ENCODE measurements around the gene CREBBP.

The CREBBP gene

DNA sequence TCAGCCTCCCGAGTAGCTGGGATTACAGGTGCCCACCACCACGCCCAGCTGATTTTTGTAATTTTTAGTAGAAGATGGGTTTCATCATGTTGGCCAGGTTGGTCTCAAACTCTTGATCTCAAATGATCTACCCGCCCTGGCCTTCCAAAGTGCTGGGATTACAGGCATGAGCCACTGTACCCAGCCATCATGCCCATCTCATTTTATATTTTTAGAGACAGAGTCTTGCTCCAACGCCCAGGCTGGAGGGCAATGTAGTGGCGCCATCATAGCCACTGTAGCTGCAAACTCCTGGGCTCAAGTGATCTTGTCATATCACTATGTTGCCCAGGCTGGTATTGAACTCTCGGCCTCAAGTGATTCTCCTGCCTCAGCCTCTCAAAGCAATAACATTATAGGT is 120.0 kb downstream of the CREBBP start:
- DNase-seq, result no peak

GRCh38 chr16:3759736-3760135 is 120.8 kb downstream of the CREBBP start:
- DNase-seq, result no peak

DNA sequence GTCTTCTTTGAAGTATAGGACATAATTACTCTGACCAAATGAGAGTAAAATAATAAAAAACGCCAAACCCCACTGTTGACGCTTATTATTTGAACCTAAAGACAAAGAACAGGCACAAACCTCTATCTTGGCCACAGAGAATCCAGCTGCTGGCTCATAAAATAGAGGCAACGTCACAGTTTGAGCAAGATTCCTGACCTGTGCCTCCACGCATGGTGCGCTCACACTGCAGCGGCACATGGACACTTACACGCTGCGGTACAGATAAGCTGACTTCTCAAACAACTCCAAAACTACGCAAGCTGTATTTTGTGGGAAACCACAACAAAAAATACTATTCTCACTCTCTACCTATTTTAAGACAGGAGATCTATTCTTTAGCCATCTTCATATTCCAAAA is 124.4 kb downstream of the CREBBP start:
- no peak for DNase-seq

- no peak for DNase-seq
These were observed 125.3 kb downstream of the CREBBP start for GRCh38 chr16:3755249-3755648.

- DNase-seq, result no peak
These were observed 125.7 kb downstream of the CREBBP start for GRCh38 chr16:3754772-3755171.

GRCh38 chr16:3754081-3754703 is 126.3 kb downstream of the CREBBP start:
- DNase-seq, result peak; percentile 17

GRCh38 chr16:3752984-3753383 is 127.5 kb downstream of the CREBBP start:
- DNase-seq, result no peak

DNA sequence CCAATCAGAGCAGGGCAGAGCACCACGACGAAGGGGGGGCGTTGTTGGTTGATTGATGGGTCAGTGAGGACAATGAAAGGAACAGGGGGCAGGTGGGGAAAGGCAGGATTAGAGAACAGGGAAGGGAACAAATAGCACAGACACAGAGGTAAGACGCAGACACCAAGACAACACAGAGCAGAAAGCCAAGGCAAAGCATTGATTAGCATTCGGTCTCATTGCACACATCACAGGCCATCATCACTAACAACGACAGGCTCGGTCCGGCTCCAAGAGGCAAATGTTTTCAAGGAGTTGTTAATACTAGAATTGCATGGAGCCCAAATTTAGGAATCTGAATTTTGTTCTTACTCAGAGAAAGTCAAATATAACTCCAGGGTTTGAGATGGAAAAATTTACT is 128.6 kb downstream of the CREBBP start:
- DNase-seq, result no peak

DNA sequence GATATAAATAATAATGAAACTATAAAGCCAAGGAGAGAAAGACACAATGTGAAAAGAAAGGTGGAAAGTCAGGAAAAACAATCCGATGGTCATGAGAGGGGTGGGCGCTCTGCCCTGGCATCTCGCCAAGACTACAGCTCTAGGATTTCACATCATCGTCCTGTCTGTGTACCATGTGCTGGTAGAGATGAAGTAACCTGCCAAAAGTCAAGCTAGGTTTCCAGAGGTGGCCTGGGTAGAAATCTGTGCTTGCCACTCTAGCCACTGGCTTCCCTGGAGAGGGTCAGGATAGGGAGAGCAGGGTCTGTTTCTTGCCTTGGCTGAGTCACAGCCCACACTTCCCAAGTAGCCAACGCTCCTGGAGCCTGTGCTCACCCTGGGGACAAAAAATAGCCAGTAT is 132.2 kb downstream of the CREBBP start:
- DNase-seq, result no peak

GRCh38 chr16:3745751-3746355 is 134.7 kb downstream of the CREBBP start:
- DNase-seq, result no peak

- DNase-seq, result no peak
These were observed 136.5 kb downstream of the CREBBP start for GRCh38 chr16:3744018-3744417.

DNA sequence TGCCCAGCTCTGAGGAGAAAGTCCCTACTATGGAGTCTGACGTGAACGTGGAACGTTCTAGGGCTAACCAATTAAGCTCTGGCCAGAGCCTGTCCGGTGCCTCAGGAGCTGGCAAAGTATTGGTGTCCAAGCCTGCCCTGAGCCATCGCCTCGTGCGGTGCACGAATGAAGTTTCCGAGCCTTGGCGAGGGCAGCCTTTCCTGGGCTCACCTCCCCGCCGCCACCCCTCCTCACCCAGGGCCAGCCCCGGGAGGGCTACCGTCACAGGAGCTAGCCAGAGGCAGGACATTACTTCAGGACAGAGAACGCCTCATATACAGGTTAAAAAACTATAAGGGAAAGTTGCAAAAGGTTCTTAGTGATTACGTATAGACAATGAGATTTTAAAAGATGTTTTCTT is 139.6 kb downstream of the CREBBP start:
- no peak for DNase-seq

DNA sequence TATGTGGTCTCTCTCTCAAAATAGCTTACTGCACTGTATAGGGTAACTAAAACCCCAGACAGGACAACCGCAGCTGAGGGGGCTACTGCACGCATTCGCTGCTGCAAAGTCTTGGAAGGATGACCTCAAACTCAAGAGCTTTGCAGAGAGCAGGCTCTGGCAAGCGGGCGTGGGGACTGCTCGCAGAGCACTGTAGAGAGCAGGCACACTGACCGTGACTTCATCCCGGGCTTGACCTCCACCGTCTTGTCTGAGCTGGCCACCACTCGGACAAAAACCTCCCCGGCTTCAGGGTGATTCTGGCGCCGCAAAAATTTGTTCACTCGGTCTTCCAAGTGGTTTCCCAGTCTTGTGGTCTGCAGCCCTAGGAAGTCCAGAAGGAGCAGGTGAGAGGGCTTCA is 140.3 kb downstream of the CREBBP start:
- DNase-seq, result no peak

DNA sequence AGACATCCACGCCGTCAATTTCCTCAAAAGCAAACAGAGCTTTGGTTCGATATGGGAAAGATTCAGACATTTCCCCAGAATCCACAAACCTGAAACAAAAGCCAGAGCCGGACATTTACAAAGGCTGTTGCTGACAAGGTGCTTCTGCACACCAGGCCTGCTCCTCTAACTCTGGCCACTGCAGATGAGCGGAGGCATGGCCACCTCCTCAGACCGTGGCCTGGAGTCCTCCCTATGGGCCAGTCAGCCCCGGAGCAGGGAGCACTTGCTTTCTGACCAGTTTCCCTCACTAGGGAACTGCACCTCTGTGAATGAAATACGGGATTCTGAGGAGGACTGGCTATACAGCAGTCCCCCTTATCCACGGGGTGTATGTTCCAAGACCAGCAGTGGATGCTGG is 140.9 kb downstream of the CREBBP start:
- no peak for DNase-seq

DNA sequence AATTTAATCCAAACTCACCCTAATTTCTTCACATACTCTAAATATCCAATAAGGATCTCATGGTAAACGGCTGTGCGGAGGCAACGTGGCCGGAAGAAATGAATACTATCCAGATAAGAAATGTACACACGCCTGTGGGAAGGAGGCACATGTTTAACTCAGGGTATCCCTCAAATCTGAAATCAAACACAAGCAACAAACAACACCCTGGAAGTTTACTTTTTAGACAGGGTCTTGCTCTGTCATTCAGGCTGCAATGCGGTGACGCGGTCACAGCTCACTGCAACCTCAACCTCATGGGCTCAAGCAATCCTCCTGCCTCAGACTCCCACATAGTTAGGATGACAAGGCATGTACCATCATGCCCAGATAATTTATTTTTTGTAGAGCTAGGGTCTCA is 142.0 kb downstream of the CREBBP start:
- no peak for DNase-seq

DNA sequence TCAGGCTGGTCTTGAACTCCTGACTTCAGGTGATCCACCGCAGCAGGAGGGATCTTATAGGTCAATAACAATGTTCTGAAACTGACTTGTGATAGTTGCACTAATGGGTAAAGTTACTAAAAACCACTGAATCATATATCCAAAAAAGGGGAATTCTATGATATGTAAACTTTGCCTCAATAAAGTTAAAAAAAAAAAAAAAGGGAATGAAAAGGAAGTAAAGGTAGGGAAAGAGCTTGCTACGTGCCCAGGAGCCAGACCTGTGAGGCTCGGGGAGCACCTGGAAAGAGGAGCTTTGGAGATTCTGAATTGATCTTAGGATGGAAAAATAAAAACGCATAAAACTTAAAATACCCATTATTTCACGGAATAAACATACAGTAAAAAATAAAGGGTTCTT is 142.4 kb downstream of the CREBBP start:
- DNase-seq, result no peak

DNA sequence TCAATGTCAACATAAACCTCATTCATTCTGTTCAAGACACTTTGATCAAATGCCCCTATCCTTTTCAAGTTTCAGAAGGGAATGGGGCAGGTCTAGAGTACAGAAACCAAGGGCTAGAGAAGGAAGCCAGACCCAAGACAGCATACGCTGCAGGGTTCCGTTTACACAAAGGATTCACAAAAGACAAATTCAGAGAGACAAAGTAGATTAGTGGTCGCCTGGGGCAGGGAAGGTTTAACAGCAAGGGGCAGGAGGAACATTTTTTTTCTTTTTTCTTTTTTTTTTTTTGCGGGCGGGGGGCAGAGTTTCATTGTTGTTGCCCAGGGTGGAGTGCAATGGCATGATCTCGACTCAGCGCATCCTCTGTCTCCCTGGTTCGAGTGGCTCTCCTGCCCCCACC is 143.3 kb downstream of the CREBBP start:
- no peak for DNase-seq

GRCh38 chr16:3736116-3736515 is 144.4 kb downstream of the CREBBP start:
- DNase-seq, result no peak

DNA sequence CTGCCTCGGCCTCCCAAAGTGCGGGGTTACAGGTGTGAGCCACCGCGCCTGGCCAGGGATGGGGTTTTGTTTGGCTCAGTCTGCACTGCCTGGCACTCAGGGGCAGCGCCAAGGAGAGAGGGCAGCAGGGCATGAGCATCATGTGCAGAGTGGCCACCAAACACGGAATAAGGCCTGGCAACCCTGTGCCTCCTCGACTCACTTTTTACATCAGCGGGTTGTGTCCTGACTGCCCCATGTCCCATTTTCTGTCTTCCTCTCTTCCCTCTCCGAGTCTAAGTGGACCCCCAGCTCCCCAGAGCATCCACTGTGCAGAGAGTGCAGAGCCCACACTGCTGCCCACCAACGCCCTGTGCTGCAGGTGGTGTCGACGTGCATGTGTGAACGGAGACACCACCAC is 145.0 kb downstream of the CREBBP start:
- no peak for DNase-seq

DNA sequence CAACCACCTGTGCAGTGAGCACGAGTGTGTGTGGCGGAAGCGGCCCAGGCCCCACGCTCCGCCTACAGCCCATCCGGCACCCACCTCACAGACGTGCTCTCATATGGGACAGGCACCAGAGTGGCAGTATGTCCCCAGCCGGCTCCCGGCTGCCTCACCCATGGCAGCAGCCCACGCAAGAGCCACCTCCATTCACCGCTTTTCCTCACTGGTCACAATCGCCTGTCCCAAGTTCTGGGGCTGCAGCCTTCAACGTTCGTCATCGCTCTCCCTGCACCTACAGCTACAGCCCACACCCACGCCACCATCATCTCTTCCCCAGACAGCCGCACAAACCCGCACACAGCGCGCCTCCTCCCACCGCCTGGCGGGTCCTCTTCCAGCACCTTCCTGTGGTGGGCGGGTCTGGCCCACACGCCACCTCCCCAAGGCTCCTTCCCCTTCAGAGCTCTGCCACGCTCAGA is 145.7 kb downstream of the CREBBP start:
- DNase-seq, result no peak

DNA sequence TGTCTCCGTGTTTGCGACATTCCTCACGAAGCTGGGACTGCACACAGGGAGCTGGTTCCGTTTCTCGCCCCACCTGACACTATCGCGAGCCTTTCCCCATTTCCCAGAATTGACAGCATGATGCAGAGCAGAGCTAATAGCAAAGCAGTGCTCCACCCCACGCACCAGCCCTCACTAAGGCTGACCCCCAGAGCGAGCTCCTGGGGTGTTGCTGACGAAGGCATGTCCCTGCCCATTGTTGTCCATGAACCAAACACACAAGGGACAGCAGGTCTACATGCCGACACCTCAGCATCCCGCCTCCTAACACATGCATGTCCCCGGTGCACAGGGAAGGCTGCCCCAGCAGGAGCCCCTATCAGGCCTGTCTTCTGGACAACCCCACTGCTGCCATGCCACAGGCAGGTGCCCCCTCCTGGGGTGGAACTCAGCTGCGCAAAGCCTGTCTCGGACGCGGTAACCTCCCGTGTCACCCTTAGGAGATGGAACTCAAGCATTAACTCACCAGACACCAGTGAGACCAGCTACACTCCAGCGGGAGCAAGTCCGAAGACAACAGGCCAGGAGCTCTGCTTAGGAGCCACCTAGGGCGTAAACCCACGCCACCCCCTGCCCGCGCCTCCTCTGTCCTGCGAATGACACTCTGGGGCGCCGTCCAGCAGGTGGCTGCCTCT is 146.3 kb downstream of the CREBBP start:
- no peak for DNase-seq

GRCh38 chr16:3732171-3732570 is 148.3 kb downstream of the CREBBP start:
- DNase-seq, result no peak

DNA sequence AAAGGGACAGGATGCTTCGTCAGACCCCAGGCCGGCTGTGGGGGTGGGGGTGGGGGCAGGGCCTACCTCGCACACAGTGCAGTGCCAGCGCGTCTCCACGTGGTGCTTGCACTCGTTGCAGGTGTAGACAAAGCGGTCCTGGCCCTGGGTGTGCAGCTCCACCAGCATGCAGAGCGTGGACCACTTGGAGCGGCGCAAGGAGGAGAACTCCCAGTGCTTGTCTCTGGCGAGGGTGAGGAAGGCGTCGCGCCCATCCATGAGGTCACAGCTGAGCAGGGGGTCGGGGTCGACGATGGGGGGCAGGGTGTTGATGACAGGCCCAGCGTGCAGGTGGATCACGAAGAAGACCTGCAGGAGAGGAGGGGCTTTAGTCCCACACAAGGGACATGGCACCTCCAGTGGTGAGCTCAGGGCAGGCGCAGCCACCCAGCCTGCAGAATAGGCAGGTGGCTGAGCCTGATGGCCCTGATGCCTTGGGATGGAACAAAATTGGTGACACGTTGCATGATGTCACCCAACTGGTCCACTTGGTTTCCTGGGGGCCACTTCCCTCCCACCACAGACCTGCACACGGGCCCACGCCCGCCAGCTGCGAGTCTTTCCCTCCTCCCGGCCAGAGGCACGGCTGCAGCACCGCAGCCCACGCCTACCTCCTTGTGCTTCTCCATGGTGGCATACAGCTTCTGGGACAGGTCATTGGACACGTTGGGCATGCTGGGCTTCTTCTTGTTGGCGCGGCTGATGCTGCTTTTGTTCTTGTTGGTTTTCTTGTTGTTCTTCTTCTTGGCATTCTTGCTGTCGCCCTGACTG is 149.2 kb downstream of the CREBBP start:
- DNase-seq, result no peak
